Natural killer cell (primary cell): ENCODE data around the gene CREBBP. TPM values are rescaled to one million over a fixed set of nuclear protein-coding genes. Genes with fewer than 3 reads are reported as not detected.
A peak's percentile ranks its signal among the peaks of the same experiment; 100 is the strongest.

Experiments used
- ATAC-seq, 3 donors: fragments of 150-1000 bp in 2 of 3; fragments of 200-7000 bp in 1 of 3; cut with Tn5 transposase; 1 replicate in 1 of 3; 2 replicates in 2 of 3; pipeline ENCODE4 v1.10.0; 2021; ENCODE audit warnings: mild to moderate bottlenecking in 2 of 3, moderate library complexity in 2 of 3
- DNase-seq, 2 donors: peaks; one replicate each; pipeline versions ENCODE4 v3.0.0 to v3.0.0-alpha.2; 2013 to 2021; ENCODE audit warnings: mixed read lengths in 1 of 2
- H3K27ac ChIP-seq: one replicate; pipeline ENCODE4 v1.5.1; 2013; ENCODE audit warnings: mild to moderate bottlenecking, low read length
- H3K27me3 ChIP-seq: one replicate; pipeline ENCODE4 v1.6.1; 2013; ENCODE audit warnings: low read length; ENCODE audit not compliant: control insufficient read depth, insufficient read depth
- H3K36me3 ChIP-seq: one replicate; pipeline ENCODE4 v1.6.1; 2013; ENCODE audit warnings: low read length; ENCODE audit not compliant: control insufficient read depth, insufficient read depth
- H3K4me1 ChIP-seq: one replicate; pipeline ENCODE4 v1.6.1; 2013; ENCODE audit warnings: low read length; ENCODE audit not compliant: control insufficient read depth, insufficient read depth
- H3K4me3 ChIP-seq: one replicate; pipeline ENCODE4 v1.5.1; 2013; ENCODE audit warnings: low read length
- H3K9me3 ChIP-seq: one replicate; pipeline ENCODE4 v1.6.1; 2013; ENCODE audit warnings: low read length; ENCODE audit not compliant: control insufficient read depth, insufficient read depth
- H3K27ac Mint-ChIP-seq, 2 donors: one replicate each; pipeline ENCODE4 v1.8.0; 2022; ENCODE audit warnings: mild to moderate bottlenecking in 2 of 2, mixed read lengths in 2 of 2, moderate library complexity in 1 of 2
- H3K27me3 Mint-ChIP-seq, 2 donors: one replicate each; pipeline ENCODE4 v1.8.0; 2022; ENCODE audit warnings: low read depth in 2 of 2, mixed read lengths in 2 of 2
- H3K36me3 Mint-ChIP-seq: one replicate; pipeline ENCODE4 v1.8.0; 2022; ENCODE audit warnings: mixed read lengths
- H3K4me1 Mint-ChIP-seq, 2 donors: one replicate each; pipeline ENCODE4 v1.8.0; 2022; ENCODE audit warnings: mixed read lengths in 2 of 2
- H3K4me3 Mint-ChIP-seq: one replicate; pipeline ENCODE4 v1.8.0; 2022; ENCODE audit warnings: mild to moderate bottlenecking, moderate library complexity, mixed read lengths
- H3K9me3 Mint-ChIP-seq, 2 donors: one replicate each; pipeline ENCODE4 v1.8.0; 2022; ENCODE audit warnings: mixed read lengths in 2 of 2
- WGBS: methylation state at CpG from one replicate; pipeline ENCODE4 v1.1.7; 2013; ENCODE audit warnings: missing lambda C conversion rate; ENCODE audit not compliant: insufficient coverage; 5-methylcytosine and 5-hydroxymethylcytosine counted together
- intact Hi-C: fragments of 100-400 bp; cut with micrococcal nuclease; formaldehyde crosslinking; loops from one replicate; pipeline ENCODE4 v1.14.2; 2022
- total RNA-seq, 4 donors: library from RNA; stranded (reverse); fragments of 120-200 nt in 1 of 4; gene quantifications; one replicate each; pipeline versions ENCODE4 v1.2.3 to v1.2.4, GENCODE V29; 2013 to 2022
- TF ChIP-seq, protein P1 (sequence below): fragments of 200-600 bp; IDR thresholded peaks from one replicate; pipeline ENCODE4 v1.8.0; 2022; ENCODE audit warnings: antibody characterized with exemption

The CREBBP gene
- total RNA-seq, 3 donors from 2014 or later (not counting 1 experiment from before 2014, with no cell fraction given), result 197 to 234 (median 224) TPM

DNA sequence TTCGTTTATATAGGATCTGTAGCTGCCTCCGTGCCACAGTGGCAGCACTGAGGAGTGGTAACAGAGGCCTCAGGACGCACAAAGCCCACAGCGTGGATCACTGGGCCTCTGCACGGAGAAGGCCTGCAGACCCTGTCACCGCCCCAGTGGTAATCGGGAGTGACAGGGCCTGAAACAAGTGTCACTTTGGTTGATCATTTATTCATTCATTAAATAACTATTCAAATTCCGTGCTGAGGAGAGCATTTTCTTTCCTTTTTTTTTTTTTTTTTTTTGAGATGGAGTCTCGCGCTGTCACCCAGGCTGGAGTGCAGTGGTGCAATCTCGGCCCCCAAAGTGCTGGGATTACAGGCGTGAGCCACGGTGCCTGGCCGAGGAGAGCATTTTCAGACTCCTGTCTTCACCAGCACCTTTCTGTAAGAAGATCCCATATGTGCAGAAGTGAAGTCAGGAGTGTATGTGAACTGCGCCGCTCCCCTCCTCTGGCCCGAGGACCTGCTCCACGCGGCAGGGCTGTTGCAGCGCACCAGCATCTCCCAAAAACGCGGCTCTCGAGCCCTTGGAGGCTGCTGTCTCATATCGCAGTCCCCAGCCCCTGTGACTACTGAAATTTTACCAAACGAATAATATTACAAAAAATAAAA, 118.3 kb downstream of the CREBBP start:
- H3K36me3 Mint-ChIP-seq, result peaks cover 7% of the 10 kb centered on the region
- intact Hi-C loops, result no loop called here
- WGBS, result 95% methylated on average over 25 of the region's 25 CpGs
- TF ChIP-seq, protein P1, sequence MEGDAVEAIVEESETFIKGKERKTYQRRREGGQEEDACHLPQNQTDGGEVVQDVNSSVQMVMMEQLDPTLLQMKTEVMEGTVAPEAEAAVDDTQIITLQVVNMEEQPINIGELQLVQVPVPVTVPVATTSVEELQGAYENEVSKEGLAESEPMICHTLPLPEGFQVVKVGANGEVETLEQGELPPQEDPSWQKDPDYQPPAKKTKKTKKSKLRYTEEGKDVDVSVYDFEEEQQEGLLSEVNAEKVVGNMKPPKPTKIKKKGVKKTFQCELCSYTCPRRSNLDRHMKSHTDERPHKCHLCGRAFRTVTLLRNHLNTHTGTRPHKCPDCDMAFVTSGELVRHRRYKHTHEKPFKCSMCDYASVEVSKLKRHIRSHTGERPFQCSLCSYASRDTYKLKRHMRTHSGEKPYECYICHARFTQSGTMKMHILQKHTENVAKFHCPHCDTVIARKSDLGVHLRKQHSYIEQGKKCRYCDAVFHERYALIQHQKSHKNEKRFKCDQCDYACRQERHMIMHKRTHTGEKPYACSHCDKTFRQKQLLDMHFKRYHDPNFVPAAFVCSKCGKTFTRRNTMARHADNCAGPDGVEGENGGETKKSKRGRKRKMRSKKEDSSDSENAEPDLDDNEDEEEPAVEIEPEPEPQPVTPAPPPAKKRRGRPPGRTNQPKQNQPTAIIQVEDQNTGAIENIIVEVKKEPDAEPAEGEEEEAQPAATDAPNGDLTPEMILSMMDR, result no peak
- DNase-seq (no peak), ATAC-seq (no peak)
- no peaks in the 10 kb centered on the region for H3K4me1 ChIP-seq
- H3K4me1 Mint-ChIP-seq, result peaks cover 5 to 8% of the 10 kb centered on the region in 2 donors
- H3K9me3 Mint-ChIP-seq, result no peaks in the 10 kb centered on the region
- H3K27me3 ChIP-seq, result no peaks in the 10 kb centered on the region
- no peaks in the 10 kb centered on the region for H3K9me3 ChIP-seq
- peaks cover 61% of the 10 kb centered on the region for H3K36me3 ChIP-seq
- H3K27me3 Mint-ChIP-seq, result no peaks in the 10 kb centered on the region
- H3K4me3 ChIP-seq, result no peak overlapping the region
- H3K27ac ChIP-seq, result no peak overlapping the region
- no peak overlapping the region for H3K4me3 Mint-ChIP-seq
- H3K27ac Mint-ChIP-seq, result no peak overlapping the region

DNA sequence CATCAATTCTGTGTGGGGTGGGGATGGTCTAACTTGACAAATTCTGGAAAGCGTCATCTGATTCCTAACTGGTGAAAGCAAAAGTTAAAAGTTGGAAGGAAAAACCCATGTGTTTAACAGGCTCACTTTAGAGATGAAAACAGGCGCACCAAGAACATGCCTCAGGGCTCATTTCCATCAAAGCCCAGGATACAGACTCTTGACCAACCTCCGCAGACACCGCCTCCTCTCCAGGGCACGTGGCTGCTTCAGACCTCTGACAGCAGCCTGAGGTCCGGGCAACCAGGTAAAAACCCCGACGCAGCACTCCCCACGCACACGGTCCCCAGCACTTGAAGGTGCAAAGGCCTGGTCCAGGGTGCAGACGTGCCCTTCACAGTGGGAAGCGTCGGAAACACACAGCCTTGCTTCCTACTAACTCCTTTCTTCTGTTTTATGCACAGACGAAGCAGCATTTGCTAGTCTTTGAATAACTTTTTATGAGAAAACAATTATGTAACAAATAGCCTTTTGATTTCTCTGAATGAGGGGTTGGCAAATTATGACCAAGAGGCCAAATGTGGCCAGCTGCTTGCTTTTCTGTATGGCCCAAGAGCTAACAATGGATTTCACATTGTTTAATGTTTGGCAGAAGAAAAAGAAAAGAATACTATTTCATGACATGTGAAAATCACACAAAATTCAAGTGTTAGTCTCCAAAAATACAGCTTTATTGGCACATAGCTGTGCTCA, 119.0 kb downstream of the CREBBP start:
- H3K27ac ChIP-seq, result no peak overlapping the region
- H3K4me1 ChIP-seq, result no peaks in the 10 kb centered on the region
- Mint-ChIP-seq H3K36me3 (no peaks in the 10 kb centered on the region), H3K4me3 (no peak overlapping the region), H3K9me3 (no peaks in the 10 kb centered on the region), H3K4me1 (peaks cover 0 to 1% of the 10 kb centered on the region in 2 donors), H3K27ac (no peak overlapping the region), H3K27me3 (no peaks in the 10 kb centered on the region)
- WGBS, result 92% methylated on average over 14 of the region's 14 CpGs
- peaks cover 61% of the 10 kb centered on the region for H3K36me3 ChIP-seq
- intact Hi-C loops, result no loop called here
- TF ChIP-seq, protein P1, result no peak
- H3K4me3 ChIP-seq, result no peak overlapping the region
- H3K9me3 ChIP-seq, result no peaks in the 10 kb centered on the region
- no peak for DNase-seq
- H3K27me3 ChIP-seq, result no peaks in the 10 kb centered on the region
- ATAC-seq, result no peak

DNA sequence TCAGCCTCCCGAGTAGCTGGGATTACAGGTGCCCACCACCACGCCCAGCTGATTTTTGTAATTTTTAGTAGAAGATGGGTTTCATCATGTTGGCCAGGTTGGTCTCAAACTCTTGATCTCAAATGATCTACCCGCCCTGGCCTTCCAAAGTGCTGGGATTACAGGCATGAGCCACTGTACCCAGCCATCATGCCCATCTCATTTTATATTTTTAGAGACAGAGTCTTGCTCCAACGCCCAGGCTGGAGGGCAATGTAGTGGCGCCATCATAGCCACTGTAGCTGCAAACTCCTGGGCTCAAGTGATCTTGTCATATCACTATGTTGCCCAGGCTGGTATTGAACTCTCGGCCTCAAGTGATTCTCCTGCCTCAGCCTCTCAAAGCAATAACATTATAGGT, 120.0 kb downstream of the CREBBP start:
- H3K9me3 Mint-ChIP-seq, result no peaks in the 10 kb centered on the region
- H3K36me3 ChIP-seq, result peaks cover 60% of the 10 kb centered on the region
- intact Hi-C loops, result no loop called here
- H3K27me3 ChIP-seq, result no peaks in the 10 kb centered on the region
- WGBS, result 98% methylated on average over 6 of the region's 6 CpGs
- H3K4me3 ChIP-seq, result no peak overlapping the region
- H3K27me3 Mint-ChIP-seq, result no peaks in the 10 kb centered on the region
- TF ChIP-seq, protein P1, result no peak
- no peaks in the 10 kb centered on the region for H3K9me3 ChIP-seq
- peak overlapping the region in 1 of 2 donors; percentile 49 for H3K27ac Mint-ChIP-seq
- H3K4me1 ChIP-seq, result no peaks in the 10 kb centered on the region
- H3K36me3 Mint-ChIP-seq, result no peaks in the 10 kb centered on the region
- H3K27ac ChIP-seq, result no peak overlapping the region
- no peak for ATAC-seq
- H3K4me1 Mint-ChIP-seq, result no peaks in the 10 kb centered on the region
- no peak overlapping the region for H3K4me3 Mint-ChIP-seq
- no peak for DNase-seq
